HG03280 (cell line): ENCODE data around the gene RRAS.
"Not testable (repeated sequence)": the region's sequence is repeated elsewhere in the genome, so short reads cannot be mapped to it uniquely, and the experiment has no call there.

ENCODE experiments used
- ATAC-seq: cut with Tn5 transposase; IDR thresholded peaks from one replicate; pipeline ENCODE4 v1.9.1; 2021; ENCODE audit warnings: mild to moderate bottlenecking, moderate library complexity; ENCODE audit not compliant: unreplicated experiment

The RRAS gene

GRCh38 chr19:49633273-49633672 is 6.7 kb downstream of the RRAS start:
- not testable (repeated sequence) for ATAC-seq

DNA sequence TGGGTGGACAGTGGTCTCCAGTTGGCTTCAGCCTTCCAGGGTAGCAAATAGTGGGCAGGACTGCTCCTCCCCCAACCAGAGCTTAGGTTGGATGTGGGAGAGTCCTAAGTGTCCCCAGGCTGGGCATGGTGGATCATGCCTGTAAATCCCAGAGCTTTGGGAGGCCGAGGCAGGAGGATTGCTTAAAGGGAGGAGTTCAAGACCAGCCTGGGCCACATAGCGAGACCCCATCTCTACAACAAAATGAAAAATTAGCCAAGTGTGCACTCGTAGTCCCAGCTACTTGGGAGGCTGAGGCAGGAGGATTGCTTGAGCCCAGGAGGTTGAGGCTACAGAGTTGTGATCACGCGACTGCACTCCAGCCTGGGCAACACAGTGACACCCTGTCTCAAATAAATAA is 7.4 kb downstream of the RRAS start:
- ATAC-seq = no peak

DNA sequence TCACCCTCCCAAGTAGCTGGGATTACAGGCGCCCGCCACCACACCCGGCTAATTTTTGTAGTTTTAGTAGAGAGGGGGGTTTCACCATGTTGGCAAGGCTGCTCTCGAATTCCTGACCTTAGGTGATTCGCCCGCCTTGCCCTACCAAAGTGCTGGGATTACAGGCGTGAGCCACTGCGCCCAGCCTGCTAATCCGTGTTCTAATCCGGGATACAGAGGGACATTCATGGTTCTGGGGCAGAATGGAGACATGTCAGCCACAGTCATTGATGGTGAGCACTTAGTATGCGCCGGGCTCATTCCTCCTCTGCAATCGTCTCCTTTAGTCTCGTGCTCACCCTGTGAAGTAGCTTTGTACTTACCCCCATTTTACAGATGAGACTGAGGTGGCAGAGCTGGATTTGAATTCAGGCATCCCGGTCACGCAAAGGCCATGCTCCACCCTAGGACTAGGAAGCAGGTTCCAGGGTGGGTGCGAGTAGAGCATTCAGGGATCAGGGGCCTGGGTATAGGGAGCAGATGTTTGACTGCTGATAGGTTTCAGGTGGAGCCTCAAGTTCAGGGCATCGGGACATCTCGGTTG is 8.2 kb downstream of the RRAS start:
- no peak for ATAC-seq

GRCh38 chr19:49631014-49631588 is 8.8 kb downstream of the RRAS start:
- no peak for ATAC-seq

DNA sequence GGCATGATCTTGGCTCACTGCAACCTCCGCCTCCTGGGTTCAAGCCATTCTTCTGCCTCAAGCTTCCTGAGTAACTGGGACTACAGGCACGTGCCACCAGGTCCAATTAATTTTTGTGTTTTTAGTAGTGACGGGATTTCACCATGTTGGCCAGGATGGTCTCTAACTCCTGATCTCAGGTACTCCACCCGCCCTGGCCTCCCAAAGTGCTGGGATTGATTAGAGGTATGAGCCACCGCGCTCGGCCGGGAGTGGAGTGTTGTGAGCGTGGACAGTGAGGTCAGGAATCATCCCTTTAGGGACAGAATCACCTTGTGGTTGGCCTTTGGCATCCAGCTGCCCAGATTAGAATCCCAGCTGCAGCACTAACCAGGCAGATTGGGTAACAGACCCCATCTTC is 10.3 kb downstream of the RRAS start:
- no peak for ATAC-seq

GRCh38 chr19:49626226-49626625 is 13.7 kb downstream of the RRAS start:
- ATAC-seq = no peak

DNA sequence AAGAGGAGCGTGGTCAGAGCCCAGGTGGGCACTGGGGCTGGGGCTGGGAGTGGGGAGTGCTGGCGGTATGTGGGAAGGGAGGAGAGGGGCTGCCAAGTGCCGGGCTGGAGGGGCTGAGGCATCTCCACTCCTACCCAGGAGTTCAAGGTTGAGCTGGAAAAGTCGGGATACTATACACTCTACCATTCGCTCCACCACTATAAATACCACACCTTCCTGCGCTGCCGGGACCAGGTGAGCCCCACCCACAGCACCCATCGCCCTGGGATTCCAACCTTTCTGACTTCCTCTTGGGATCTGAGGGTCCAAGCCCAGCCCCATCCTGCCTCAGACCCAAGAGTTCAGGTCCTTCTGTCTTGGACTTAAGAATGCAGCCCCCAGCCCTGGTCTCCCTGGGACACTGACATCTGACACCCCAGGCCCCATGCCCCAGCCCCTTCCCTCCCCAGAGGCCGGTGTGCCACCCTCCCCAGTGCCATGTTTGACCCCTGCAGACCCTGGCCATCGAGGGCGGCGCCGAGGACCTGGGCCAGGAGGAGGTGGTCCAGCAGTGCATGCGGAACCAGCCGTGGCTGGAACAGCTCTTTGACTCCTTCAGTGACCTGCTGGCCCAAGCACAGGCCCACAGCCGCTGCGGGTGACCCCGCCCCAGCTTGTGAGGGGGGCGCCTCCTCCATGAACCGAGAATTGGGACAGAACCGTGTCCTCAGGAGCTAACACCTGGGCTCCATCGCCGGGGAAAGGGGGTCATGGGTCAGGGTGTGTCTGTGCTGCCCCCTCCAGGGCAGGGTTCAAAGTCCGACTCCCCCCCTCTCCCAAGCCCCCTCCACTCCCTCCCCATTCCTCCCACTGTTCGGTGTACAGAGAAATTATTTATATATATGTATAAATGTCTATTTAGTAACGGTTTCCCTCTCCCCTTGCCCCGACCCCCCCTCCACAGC is 14.7 kb downstream of the RRAS start:
- no peak for ATAC-seq

DNA sequence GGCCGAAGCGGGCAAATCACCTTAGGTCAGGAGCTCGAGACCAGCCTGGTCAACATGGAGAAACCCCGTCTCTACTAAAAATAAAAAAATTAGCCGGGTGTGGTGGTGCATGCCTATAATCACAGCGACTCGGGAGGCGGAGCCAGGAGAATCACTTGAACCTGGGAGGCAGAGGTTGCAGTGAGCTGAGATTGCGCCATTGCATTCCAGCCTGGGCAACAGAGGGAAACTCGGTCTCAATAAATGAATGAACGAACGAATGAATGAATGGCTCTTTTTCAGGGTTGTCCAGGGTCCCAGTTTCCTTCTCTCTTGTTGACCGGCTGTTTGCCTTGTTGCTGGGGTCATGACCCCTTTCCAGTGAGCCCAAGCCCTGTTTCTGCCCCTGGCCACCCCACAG is 22.1 kb downstream of the RRAS start:
- ATAC-seq = not testable (repeated sequence)

- no peak for ATAC-seq
Measured at GRCh38 chr19:49616945-49617344, 23.0 kb downstream of the RRAS start.

GRCh38 chr19:49616532-49616931 is 23.4 kb downstream of the RRAS start:
- no peak for ATAC-seq

GRCh38 chr19:49615861-49616260 is 24.1 kb downstream of the RRAS start:
- no peak for ATAC-seq

- no peak for ATAC-seq
Measured at GRCh38 chr19:49614096-49614833, 25.7 kb downstream of the RRAS start.

DNA sequence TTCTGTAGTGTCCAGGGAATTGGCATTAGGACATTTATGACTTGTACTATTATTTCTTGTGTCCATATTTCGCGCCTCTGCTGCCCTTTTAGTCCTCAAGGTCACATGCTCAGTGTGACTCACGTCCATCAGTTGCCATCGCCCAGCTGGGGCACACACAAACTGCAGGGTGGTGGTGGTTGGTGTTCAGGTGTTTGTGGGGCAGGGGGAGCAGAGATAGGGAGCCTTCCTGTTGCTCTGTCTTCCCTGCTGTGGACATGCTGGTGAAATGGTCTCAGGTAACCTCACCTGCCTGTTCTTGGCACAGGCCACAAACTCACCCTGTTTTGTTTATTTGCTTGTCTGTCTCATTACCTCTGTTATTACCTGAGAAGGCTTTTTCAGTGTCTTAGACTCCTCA is 26.6 kb downstream of the RRAS start:
- no peak for ATAC-seq

- ATAC-seq = no peak
Measured at GRCh38 chr19:49609499-49610092, 30.3 kb downstream of the RRAS start.

DNA sequence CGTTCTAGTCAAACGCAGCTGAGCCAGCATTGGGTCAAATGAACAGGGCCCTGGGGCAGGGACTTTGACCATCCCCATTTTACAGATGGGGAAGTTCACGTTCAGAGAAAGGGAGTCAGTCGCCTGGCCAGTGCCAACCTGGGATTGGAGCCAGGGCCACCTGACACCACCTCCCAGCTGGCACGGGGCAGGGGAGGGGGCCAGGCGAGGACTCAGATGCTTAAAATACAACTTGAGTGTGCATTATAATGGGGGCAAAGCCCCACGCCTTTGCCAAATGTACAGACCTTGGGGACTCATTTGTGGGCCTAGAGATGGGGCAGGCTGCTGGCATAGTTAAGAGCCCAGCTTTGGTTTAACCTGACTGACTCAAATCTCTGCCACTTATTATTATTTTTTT is 34.3 kb downstream of the RRAS start:
- no peak for ATAC-seq

GRCh38 chr19:49602806-49603205 is 37.1 kb downstream of the RRAS start:
- no peak for ATAC-seq

- no peak for ATAC-seq
Measured at GRCh38 chr19:49601482-49602038, 38.4 kb downstream of the RRAS start.

GRCh38 chr19:49599378-49600295 is 40.3 kb downstream of the RRAS start:
- no peak for ATAC-seq

- no peak for ATAC-seq
Measured at GRCh38 chr19:49597703-49597974, 42.3 kb downstream of the RRAS start.
